Osteocyte (in vitro differentiated cells): Measurements from ENCODE around the gene S100A11. TPM values are rescaled to one million over a fixed set of nuclear protein-coding genes. Genes with fewer than 3 reads are reported as not detected.

ENCODE experiments used
- DNase-seq: peaks from one replicate; pipeline ENCODE4 v3.0.0; 2021; ENCODE audit warnings: mixed read lengths; ENCODE audit not compliant: unreplicated experiment; ENCODE audit errors: extremely low spot score
- H3K27ac Mint-ChIP-seq: one replicate; pipeline ENCODE4 v1.8.0; 2021; ENCODE audit warnings: mild to moderate bottlenecking, mixed read lengths; ENCODE audit not compliant: unreplicated experiment
- H3K27me3 Mint-ChIP-seq: one replicate; pipeline ENCODE4 v1.8.0; 2021; ENCODE audit warnings: mixed read lengths; ENCODE audit not compliant: unreplicated experiment
- H3K36me3 Mint-ChIP-seq: one replicate; pipeline ENCODE4 v1.8.0; 2021; ENCODE audit warnings: mixed read lengths; ENCODE audit not compliant: unreplicated experiment
- H3K4me1 Mint-ChIP-seq: one replicate; pipeline ENCODE4 v1.8.0; 2021; ENCODE audit warnings: mixed read lengths; ENCODE audit not compliant: unreplicated experiment
- H3K4me3 Mint-ChIP-seq: one replicate; pipeline ENCODE4 v1.8.0; 2021; ENCODE audit warnings: mild to moderate bottlenecking, moderate library complexity, mixed read lengths; ENCODE audit not compliant: unreplicated experiment
- H3K9me3 Mint-ChIP-seq: one replicate; pipeline ENCODE4 v1.8.0; 2021; ENCODE audit warnings: mixed read lengths; ENCODE audit not compliant: unreplicated experiment
- CTCF ChIP-seq: fragments of 200-600 bp; sonication (generic); IDR thresholded peaks from 2 replicates; pipeline ENCODE4 v1.5.0; 2021; ENCODE audit warnings: antibody characterized with exemption, mild to moderate bottlenecking, moderate library complexity
- total RNA-seq: library from RNA; stranded (reverse); gene quantifications from 2 replicates; pipeline ENCODE4 v1.2.1, GENCODE V29; 2021

The S100A11 gene
- total RNA-seq, 1 donor from 2014 or later = 446 TPM

GRCh38 chr1:152047730-152048415 is 11.1 kb upstream of the S100A11 start:
- peak overlapping the region; percentile 99 for H3K27ac Mint-ChIP-seq
- H3K9me3 Mint-ChIP-seq = no peaks in the 10 kb centered on the region
- peaks cover 4% of the 10 kb centered on the region for H3K27me3 Mint-ChIP-seq
- peak; percentile 71 for TF ChIP-seq CTCF
- peak overlapping the region; percentile 64 for H3K4me3 Mint-ChIP-seq
- H3K36me3 Mint-ChIP-seq = no peaks in the 10 kb centered on the region
- peaks cover 27% of the 10 kb centered on the region for H3K4me1 Mint-ChIP-seq
- DNase-seq = peak; percentile 97

- peak overlapping the region; percentile 64 for H3K4me3 Mint-ChIP-seq
- peaks cover 26% of the 10 kb centered on the region for H3K4me1 Mint-ChIP-seq
- no peaks in the 10 kb centered on the region for H3K9me3 Mint-ChIP-seq
- peak overlapping the region; percentile 99 for H3K27ac Mint-ChIP-seq
- TF ChIP-seq CTCF = no peak
- no peak for DNase-seq
- H3K36me3 Mint-ChIP-seq = no peaks in the 10 kb centered on the region
- H3K27me3 Mint-ChIP-seq = no peaks in the 10 kb centered on the region
Observed at GRCh38 chr1:152047413-152047729, 10.6 kb upstream of the S100A11 start.

GRCh38 chr1:152044386-152044785 is 7.6 kb upstream of the S100A11 start:
- no peak for TF ChIP-seq CTCF
- H3K27ac Mint-ChIP-seq = no peak overlapping the region
- H3K4me1 Mint-ChIP-seq = peaks cover 17% of the 10 kb centered on the region
- no peak for DNase-seq
- no peaks in the 10 kb centered on the region for H3K36me3 Mint-ChIP-seq
- no peaks in the 10 kb centered on the region for H3K27me3 Mint-ChIP-seq
- H3K9me3 Mint-ChIP-seq = no peaks in the 10 kb centered on the region
- H3K4me3 Mint-ChIP-seq = no peak overlapping the region

- Mint-ChIP-seq H3K4me1 (peaks cover 17% of the 10 kb centered on the region), H3K4me3 (no peak overlapping the region), H3K27me3 (no peaks in the 10 kb centered on the region), H3K36me3 (no peaks in the 10 kb centered on the region), H3K9me3 (no peaks in the 10 kb centered on the region), H3K27ac (no peak overlapping the region)
- no peak for DNase-seq
- no peak for TF ChIP-seq CTCF
Observed at GRCh38 chr1:152043870-152044269, 7.1 kb upstream of the S100A11 start.

- no peak for DNase-seq
- Mint-ChIP-seq H3K27ac (no peak overlapping the region), H3K4me3 (no peak overlapping the region), H3K4me1 (peaks cover 4% of the 10 kb centered on the region), H3K9me3 (no peaks in the 10 kb centered on the region), H3K36me3 (no peaks in the 10 kb centered on the region), H3K27me3 (no peaks in the 10 kb centered on the region)
- no peak for TF ChIP-seq CTCF
Observed at GRCh38 chr1:152042030-152042429, 5.2 kb upstream of the S100A11 start.
